Stomach (tissue), 4 donors: Measurements from ENCODE around the gene ZNF112.
A peak's percentile ranks its signal among the peaks of the same experiment; 100 is the strongest.

Experiments used
- CTCF ChIP-seq, 7 experiments: fragments of 450-650 bp in 4 of 7; fragments of 200-600 bp in 3 of 7; sonication (generic) in 3 of 7; IDR thresholded peaks; one replicate each; pipeline ENCODE4 v1.5.1; 2016 to 2019; ENCODE audit warnings: antibody characterized with exemption in 7 of 7, control low read depth in 2 of 7, mild to moderate bottlenecking in 1 of 7
- EP300 ChIP-seq: sonication (generic); formaldehyde crosslinking; IDR thresholded peaks from one replicate; pipeline ENCODE4 v1.6.1; 2017; ENCODE audit warnings: antibody characterized with exemption
- POLR2AphosphoS5 ChIP-seq, 3 donors: sonication (generic); formaldehyde crosslinking; IDR thresholded peaks; one replicate each; pipeline ENCODE4 v1.6.1; 2016; ENCODE audit warnings: antibody characterized with exemption in 3 of 3

DNA sequence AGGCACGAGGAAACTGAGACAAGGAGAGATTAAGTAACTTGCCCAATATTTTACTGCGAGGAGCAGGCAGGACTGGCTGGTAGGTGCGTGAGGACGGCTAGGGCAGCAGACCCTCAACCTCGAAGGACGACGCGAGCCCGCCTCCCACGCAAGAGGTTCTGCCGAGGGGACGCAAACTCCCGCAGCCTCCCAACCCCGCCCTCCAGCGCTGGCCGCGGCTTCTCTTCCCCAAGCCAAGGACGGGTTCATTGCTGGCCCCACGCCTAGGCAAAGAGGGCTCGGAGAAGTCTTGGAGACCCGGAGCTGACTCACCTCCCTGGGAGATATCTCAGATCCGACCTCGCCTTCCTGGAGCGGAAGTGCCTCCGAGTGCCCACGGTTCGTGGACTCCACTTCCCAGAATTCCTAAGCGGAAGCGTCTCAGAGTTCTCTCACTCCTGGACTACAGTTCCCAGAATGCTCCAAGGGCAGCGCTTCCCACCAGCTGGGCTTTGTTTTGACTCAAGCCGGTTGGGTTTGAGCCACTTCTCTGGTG, 51.8 kb downstream of the ZNF112 start, which contains the start of gene ZNF235:
- TF ChIP-seq CTCF (IDR thresholded peaks at IDR 0.05) (no peak), EP300 (no peak), POLR2AphosphoS5 (IDR thresholded peaks at IDR 0.05) (peak; percentile 69 to 95 (median 85))
